GM18507 (cell line): ENCODE results near the gene CGB8.
"Not testable (repeated sequence)": the region's sequence is repeated elsewhere in the genome, so short reads cannot be mapped to it uniquely, and the experiment has no call there.

ENCODE experiments used
- DNase-seq: peaks from one replicate; pipeline ENCODE4 v3.0.0; 2011; ENCODE audit warnings: low read depth; ENCODE audit not compliant: insufficient read length; ENCODE audit errors: extremely low spot score
- FAIRE-seq: peaks from 2 replicates; lab custom pipeline; 2011; peaks lifted over from hg19 to GRCh38; lab: Jason Lieb, UNC

Gene CGB8

GRCh38 chr19:49065905-49066512 is 17.1 kb upstream of the CGB8 start:
- DNase-seq (no peak), FAIRE-seq (no peak)

- FAIRE-seq (no peak), DNase-seq (no peak)
These were observed 16.1 kb upstream of the CGB8 start, which contains the start of gene NTF4 for GRCh38 chr19:49064768-49065611. NTF4 (minus strand) TSS chr19:49064818; CDS start chr19:49061997, 2,821 bp downstream.

GRCh38 chr19:49064029-49064629 is 15.2 kb upstream of the CGB8 start:
- no peak for FAIRE-seq
- DNase-seq, result no peak

GRCh38 chr19:49061445-49061844 is 12.5 kb upstream of the CGB8 start:
- FAIRE-seq, result no peak
- DNase-seq, result no peak

- no peak for DNase-seq
- FAIRE-seq, result no peak
These were observed 12.1 kb upstream of the CGB8 start for GRCh38 chr19:49061000-49061399.

GRCh38 chr19:49059053-49059452 is 10.1 kb upstream of the CGB8 start:
- no peak for FAIRE-seq
- DNase-seq, result no peak

- FAIRE-seq, result no peak
- no peak for DNase-seq
These were observed 9.7 kb upstream of the CGB8 start for GRCh38 chr19:49058562-49058961.

- FAIRE-seq, result no peak
- DNase-seq, result no peak
These were observed 8.8 kb upstream of the CGB8 start, which contains the start of gene CGB7 for GRCh38 chr19:49057636-49058234. CGB7 (minus strand) TSS chr19:49057749; CDS start chr19:49055375, 2,374 bp downstream.

GRCh38 chr19:49056902-49057596 is 8.1 kb upstream of the CGB8 start:
- FAIRE-seq, DNase-seq: not testable (repeated sequence)

GRCh38 chr19:49056101-49056901 is 7.4 kb upstream of the CGB8 start:
- no peak for FAIRE-seq
- DNase-seq, result peak; percentile 49

GRCh38 chr19:49050376-49051033 is 1.6 kb upstream of the CGB8 start:
- not testable (repeated sequence) for FAIRE-seq, DNase-seq

GRCh38 chr19:49049834-49050233 is 923 bp upstream of the CGB8 start:
- FAIRE-seq, DNase-seq: not testable (repeated sequence)

- not testable (repeated sequence) for FAIRE-seq, DNase-seq
These were observed 5.4 kb downstream of the CGB8 start, which contains the start of gene CGB5 for GRCh38 chr19:49043548-49043947. CGB5 (plus strand) TSS chr19:49043848; CDS start chr19:49044210, 362 bp downstream.

GRCh38 chr19:49042666-49043065 is 6.2 kb downstream of the CGB8 start:
- DNase-seq, FAIRE-seq: not testable (repeated sequence)

- no peak for DNase-seq
- FAIRE-seq, result no peak
These were observed 6.7 kb downstream of the CGB8 start for GRCh38 chr19:49042177-49042576.

GRCh38 chr19:49039736-49040135 is 9.2 kb downstream of the CGB8 start:
- not testable (repeated sequence) for DNase-seq, FAIRE-seq

GRCh38 chr19:49038557-49039276 is 10.2 kb downstream of the CGB8 start:
- DNase-seq, FAIRE-seq: not testable (repeated sequence)
